ENCODE results near the gene SLC37A3. TPM values are rescaled to one million over a fixed set of nuclear protein-coding genes. Genes with fewer than 3 reads are reported as not detected.
A peak's percentile ranks its signal among the peaks of the same experiment; 100 is the strongest.

Gene SLC37A3
- polyA plus RNA-seq, 2 of the 4 experiments (the other 2 are of a cell fraction), result 26.9 to 53.2 TPM

- TF ChIP-seq ZFP36 (IDR thresholded peaks at IDR 0.05; ENCODE audit: borderline replicate concordance, partially characterized antibody) (no peak), RAD21 (conservative IDR thresholded peaks at IDR 0.05 in 1 of 2, IDR thresholded peaks at IDR 0.05 in 1 of 2) (peak; percentile 95 to 96), RFX5 (IDR thresholded peaks at IDR 0.05) (no peak), ZNF302 (CRISPR knock-in tag; IDR thresholded peaks at IDR 0.05) (no peak)
Measured at GRCh38 chr7:140326116-140326928, 72.0 kb downstream of the SLC37A3 start (continued).

DNA sequence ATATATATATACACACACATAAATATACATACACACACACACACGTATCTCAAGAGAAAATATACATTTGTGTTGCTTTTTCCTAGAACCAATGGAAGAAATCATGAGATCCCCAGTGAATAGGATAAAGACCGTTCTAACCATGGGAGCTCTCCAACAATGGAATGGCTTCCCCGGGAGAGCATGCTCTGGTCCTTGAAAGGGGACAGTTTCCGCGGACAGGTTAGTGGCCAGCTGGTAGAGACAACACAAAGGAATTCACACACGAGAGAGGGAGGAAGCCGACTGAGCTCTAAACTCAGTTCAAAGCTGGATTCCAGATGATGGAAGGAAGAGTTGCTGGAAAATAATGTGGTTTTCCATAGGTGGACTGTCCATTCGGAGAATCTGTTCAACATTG, 72.7 kb downstream of the SLC37A3 start:
- ChIA-PET CTCF (interaction anchor here (0.5 to 5.2 kb wide), 27 partner anchors 9 to 1009 kb away, joined by 3 to 55 read pairs (median 5); partner anchors contain the start of gene KDM7A), POLR2A (interaction anchor here (1.2 to 1.5 kb wide), 3 partner anchors 148 to 151 kb away, joined by 3 to 4 read pairs (median 3); no protein-coding TSS in a partner anchor)
- FAIRE-seq, result no peak
- no peak for ATAC-seq
- no peaks in the 10 kb centered on the region for H3K9me3 ChIP-seq
- WGBS (ENCODE audit: missing lambda C conversion rate), result 87% methylated on average over 8 of the region's 8 CpGs
- H3K4me2 ChIP-seq, result peak overlapping the region; percentile 71
- no peak overlapping the region for H3K4me3 ChIP-seq
- TF ChIP-seq CHD4 (IDR thresholded peaks at IDR 0.05; ENCODE audit: borderline replicate concordance) (no peak), SMC3 (IDR thresholded peaks at IDR 0.05) (no peak), HEYL (CRISPR knock-in tag; IDR thresholded peaks at IDR 0.05) (no peak), FOXS1 (CRISPR knock-in tag; IDR thresholded peaks at IDR 0.05) (no peak), NFE2L2 (conservative IDR thresholded peaks at IDR 0.05; ENCODE audit: low read length) (no peak), ZC3H11A (IDR thresholded peaks at IDR 0.05) (no peak), RARB (CRISPR knock-in tag; IDR thresholded peaks at IDR 0.05) (no peak), CEBPB (IDR thresholded peaks at IDR 0.05) (no peak), JUNB (IDR thresholded peaks at IDR 0.05) (no peak), USF2 (IDR thresholded peaks at IDR 0.05) (no peak), CTCF (IDR thresholded peaks at IDR 0.05) (no peak), EHF (CRISPR knock-in tag; IDR thresholded peaks at IDR 0.05) (no peak)
- TF ChIP-seq, protein P1, sequence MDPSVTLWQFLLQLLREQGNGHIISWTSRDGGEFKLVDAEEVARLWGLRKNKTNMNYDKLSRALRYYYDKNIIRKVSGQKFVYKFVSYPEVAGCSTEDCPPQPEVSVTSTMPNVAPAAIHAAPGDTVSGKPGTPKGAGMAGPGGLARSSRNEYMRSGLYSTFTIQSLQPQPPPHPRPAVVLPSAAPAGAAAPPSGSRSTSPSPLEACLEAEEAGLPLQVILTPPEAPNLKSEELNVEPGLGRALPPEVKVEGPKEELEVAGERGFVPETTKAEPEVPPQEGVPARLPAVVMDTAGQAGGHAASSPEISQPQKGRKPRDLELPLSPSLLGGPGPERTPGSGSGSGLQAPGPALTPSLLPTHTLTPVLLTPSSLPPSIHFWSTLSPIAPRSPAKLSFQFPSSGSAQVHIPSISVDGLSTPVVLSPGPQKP (IDR thresholded peaks at IDR 0.05; ENCODE audit: low read depth, low read length), result no peak
- TF ChIP-seq, protein P2, sequence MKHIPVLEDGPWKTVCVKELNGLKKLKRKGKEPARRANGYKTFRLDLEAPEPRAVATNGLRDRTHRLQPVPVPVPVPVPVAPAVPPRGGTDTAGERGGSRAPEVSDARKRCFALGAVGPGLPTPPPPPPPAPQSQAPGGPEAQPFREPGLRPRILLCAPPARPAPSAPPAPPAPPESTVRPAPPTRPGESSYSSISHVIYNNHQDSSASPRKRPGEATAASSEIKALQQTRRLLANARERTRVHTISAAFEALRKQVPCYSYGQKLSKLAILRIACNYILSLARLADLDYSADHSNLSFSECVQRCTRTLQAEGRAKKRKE (CRISPR knock-in tag; IDR thresholded peaks at IDR 0.05; ENCODE audit: low read depth), result no peak
- no peaks in the 10 kb centered on the region for H3K4me1 ChIP-seq
- no peak for DNase-seq (ENCODE audit: low read depth in 1 of 2, low spot score in 1 of 2)
- H3K27ac ChIP-seq, result no peak overlapping the region

DNA sequence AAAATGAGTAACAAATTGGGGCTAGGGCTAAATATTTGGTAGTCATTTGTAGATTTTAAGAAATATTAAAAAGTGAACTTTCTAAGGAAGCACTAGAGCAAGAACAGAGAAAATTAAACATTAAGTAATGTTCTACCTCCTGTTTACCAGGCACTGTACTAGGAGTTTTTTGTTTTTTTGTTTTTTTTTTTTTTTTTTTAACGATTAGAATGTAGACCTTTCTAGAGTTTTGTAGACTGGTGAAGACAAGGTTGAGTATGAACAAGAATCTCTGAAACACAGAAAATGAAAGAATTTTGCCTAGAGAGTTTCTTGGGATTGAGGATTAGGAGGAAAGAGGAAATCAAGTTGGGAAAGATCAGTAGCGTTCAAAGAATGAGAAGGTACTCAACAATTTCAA, 73.6 kb downstream of the SLC37A3 start:
- H3K9me3 ChIP-seq, result no peaks in the 10 kb centered on the region
- ChIA-PET CTCF (interaction anchor here (1.3 to 5.2 kb wide), 7 partner anchors 8 to 706 kb away, joined by 4 to 55 read pairs (median 17); partner anchors contain the start of gene KDM7A), POLR2A (interaction anchor here (1.5 kb wide), 1 partner anchor 149 kb away, joined by 3 read pairs; no protein-coding TSS in a partner anchor)
- FAIRE-seq, result no peak
- ATAC-seq, result no peak
- no peak overlapping the region for H3K4me3 ChIP-seq
- no peak overlapping the region for H3K27ac ChIP-seq
- no peaks in the 10 kb centered on the region for H3K4me1 ChIP-seq
- WGBS (ENCODE audit: missing lambda C conversion rate), result 84% methylated on average over 2 of the region's 2 CpGs
- H3K4me2 ChIP-seq, result no peak overlapping the region
- no peak for DNase-seq (ENCODE audit: low read depth in 1 of 2, low spot score in 1 of 2)
- TF ChIP-seq, protein P3, sequence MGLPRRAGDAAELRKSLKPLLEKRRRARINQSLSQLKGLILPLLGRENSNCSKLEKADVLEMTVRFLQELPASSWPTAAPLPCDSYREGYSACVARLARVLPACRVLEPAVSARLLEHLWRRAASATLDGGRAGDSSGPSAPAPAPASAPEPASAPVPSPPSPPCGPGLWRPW (IDR thresholded peaks at IDR 0.05), result no peak
- TF ChIP-seq CTCF (IDR thresholded peaks at IDR 0.05), result no peak
- no peak for TF ChIP-seq HOXB13 (CRISPR knock-in tag; IDR thresholded peaks at IDR 0.05; ENCODE audit: low read depth)
- TF ChIP-seq ZNF302 (CRISPR knock-in tag; IDR thresholded peaks at IDR 0.05), result no peak
- TF ChIP-seq, protein P4, sequence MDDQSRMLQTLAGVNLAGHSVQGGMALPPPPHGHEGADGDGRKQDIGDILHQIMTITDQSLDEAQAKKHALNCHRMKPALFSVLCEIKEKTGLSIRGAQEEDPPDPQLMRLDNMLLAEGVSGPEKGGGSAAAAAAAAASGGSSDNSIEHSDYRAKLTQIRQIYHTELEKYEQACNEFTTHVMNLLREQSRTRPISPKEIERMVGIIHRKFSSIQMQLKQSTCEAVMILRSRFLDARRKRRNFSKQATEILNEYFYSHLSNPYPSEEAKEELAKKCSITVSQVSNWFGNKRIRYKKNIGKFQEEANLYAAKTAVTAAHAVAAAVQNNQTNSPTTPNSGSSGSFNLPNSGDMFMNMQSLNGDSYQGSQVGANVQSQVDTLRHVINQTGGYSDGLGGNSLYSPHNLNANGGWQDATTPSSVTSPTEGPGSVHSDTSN (IDR thresholded peaks at IDR 0.05), result no peak
- no peak for TF ChIP-seq CBX2 (IDR thresholded peaks at IDR 0.05; ENCODE audit: borderline replicate concordance, low read depth)
- TF ChIP-seq USF2 (IDR thresholded peaks at IDR 0.05), result no peak
- no peak for TF ChIP-seq RCOR1 (IDR thresholded peaks at IDR 0.05; ENCODE audit: low read depth, low read length)
- no peak for TF ChIP-seq NPAS2 (CRISPR knock-in tag; IDR thresholded peaks at IDR 0.05; ENCODE audit: borderline replicate concordance)
- TF ChIP-seq RFX5 (IDR thresholded peaks at IDR 0.05), result no peak
